Glomerular visceral epithelial cell (primary cell): Measurements from ENCODE around the gene MTHFD1.

Experiments used
- DNase-seq: peaks from one replicate; pipeline ENCODE4 v3.0.0-alpha.2; 2016; ENCODE audit errors: extremely low spot score

Gene MTHFD1

DNA sequence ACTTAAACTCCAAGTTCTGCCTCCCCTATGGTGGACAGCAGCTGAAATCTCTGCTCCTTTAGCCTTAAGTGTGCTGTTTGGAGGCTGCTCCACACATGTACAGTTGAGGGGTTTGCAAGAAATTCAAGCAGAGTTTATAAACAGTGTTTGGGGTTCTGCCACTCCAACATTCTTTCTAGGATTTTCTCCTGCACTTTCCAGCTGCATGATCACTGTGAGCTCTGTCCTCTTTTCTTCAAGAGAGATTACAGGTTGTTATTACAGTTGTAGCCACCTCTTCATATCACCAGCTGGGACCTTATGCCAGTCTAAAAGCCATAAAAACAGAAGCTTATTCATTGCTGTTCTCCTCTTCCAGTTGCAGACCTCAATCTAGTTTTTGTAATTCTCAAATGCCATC is 107.1 kb downstream of the MTHFD1 start:
- no peak for DNase-seq

DNA sequence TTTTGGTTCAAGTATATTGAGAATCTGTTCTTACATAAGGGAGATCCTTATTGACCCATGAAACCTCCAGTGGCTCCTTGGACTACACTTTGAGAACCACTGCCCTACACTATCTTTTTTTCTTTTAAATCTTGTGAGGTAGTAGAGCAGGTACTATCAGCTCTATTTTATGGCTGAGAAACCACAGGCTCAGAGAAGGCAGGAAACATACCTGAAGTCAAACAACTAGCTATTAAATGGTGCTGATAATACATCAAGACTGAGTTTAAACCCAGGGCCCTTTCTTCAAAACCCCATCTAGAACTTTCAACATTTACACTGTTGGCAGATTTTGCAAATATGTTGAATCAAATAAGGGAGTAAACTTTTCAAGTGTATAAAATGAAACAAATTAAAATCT is 108.6 kb downstream of the MTHFD1 start:
- no peak for DNase-seq

DNA sequence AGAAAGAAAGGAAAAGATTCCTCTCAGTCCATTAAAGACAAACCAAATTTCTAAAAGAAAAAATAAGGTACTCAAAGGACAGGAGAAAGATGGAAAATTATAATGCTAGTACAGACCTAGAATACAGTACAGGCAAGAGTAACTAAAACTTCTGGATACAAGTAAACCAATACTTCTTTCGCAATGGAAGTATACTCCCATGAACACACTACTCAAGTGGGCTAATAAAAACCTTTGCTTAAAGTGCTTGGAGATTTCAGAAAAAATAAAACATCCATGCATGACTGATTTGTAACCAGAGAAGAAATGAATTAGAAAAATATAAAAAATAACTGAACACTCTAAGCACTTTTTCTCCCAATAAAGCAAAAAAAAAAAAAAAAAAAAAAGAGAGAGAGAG is 111.9 kb downstream of the MTHFD1 start:
- no peak for DNase-seq

DNA sequence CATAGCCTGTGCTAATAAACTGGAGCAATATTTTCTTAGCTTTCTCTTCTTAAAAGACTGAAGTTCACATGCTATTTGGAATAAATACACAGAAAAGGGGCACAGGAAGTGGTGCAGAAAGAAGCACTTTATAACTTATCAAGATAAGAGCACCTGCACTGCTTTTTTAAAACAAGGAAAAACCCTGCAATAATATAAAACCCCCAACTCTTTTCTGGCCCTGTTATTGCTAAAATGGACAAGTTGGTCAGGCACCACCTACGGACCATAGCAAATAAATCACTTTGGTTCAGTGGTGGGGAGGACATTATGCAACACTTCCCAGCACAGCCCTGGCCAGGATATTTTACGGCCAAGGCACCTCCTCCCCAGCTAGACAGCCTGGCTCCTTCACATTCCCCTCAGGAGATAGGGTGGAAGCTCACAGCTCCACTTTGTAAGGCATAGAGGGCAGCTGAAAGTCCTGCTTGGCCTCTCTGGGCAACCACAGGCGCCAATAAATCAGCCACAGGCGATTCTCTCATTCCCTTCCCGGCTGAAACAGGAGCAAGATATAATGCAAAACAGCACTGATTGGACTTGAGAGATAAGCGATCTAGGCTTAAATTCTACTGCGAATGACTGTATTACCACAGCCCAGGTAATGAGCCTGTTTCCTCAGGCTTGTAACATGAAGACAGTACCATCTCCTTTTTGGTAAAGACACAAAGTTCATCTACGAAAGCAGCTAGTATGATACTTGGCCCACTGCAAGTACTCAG is 113.4 kb downstream of the MTHFD1 start:
- DNase-seq = peak; percentile 71

DNA sequence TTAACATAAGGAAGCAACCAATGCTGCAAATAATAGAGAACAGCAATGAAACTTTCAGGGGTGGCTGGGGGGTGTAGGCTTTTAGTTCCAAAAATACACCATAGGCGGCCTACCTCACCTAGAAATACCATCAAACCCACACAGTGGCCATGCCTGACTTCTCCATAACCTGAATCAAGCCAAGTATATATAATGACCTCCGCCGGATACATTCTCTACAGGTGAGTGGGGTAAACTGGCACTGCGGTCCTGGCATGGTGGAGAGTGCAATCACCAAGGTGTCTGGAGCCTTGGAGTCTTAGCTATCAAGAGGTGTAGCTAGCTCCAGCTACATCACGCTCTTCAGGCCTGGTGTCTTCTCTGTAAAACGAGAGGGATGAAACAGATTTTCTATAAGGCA is 114.3 kb downstream of the MTHFD1 start:
- peak; percentile 11 for DNase-seq

DNA sequence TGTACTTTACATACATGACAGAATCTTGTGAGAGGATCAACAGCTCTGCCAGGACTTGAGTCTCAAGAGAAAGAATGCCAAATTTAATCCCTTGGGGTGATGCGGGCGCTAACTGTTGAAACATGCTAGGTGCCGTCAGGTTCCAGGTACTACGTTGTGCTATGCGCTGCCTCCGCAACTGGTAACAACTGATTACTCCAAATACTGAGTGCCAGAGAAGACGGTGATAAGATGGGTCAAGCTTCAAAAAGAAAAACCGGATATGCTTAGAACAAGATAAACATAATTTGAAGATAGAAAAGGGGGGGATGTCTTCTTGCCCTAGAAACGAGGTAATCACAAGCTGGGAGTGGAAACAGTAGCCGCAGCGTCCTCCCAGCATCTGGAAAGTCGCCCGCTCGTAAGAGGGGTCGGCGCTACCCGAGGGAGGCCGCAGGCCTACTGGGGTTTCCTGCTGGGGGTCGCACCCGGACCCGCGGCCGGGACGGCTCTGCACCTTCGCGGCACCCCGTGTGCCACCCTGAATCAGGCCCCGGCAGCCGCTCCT is 114.8 kb downstream of the MTHFD1 start:
- peak; percentile 23 for DNase-seq

DNA sequence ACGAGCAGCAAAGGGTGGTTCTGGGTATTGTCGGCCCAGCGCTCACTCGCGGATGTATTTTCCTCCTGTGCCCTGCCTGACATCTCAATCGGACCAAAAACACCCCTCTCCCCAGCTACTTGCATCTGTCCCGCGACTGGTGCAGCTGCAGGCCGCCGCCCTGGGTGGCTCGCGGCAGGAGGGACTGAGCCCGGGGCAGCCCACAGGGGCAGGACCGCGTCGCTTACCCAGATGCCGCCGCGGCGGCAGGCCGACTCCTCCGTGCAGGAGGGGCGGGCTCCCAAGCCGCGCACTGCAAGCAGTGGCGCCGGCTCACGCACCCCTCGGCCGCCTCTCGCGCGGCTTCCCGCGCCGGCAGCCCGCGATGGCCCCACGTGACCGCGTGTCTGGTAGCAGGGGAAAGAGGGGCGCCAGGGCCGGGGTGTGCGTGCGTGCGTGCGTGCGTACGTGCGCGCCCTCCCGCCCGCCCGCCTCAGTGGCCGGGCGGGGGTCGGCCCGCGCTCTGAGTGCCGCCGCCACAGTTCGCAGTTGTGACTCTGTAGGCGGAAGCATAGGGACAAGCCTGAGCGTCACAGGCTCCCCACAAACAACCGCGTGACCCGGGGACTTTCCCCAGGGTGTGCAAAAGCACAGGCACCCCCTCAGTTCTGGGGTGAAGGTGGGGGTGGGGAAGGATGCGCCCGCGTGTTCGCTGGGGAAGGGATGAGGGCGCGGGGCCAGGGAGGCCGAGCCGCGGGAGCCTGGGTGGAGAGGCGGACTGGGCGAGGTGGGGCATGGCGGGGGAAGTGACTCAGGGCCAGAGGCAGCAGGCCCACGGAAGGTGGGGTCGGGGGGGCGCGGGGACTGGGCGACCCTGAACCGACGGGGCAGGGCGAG is 115.5 kb downstream of the MTHFD1 start, which contains the start of gene ZBTB25:
Gene ZBTB25, minus strand, starts transcription at position 405 of the 876 bp plus-strand sequence. CDS start 13,305 bp downstream, outside the sequence.
- peak; percentile 93 for DNase-seq

DNA sequence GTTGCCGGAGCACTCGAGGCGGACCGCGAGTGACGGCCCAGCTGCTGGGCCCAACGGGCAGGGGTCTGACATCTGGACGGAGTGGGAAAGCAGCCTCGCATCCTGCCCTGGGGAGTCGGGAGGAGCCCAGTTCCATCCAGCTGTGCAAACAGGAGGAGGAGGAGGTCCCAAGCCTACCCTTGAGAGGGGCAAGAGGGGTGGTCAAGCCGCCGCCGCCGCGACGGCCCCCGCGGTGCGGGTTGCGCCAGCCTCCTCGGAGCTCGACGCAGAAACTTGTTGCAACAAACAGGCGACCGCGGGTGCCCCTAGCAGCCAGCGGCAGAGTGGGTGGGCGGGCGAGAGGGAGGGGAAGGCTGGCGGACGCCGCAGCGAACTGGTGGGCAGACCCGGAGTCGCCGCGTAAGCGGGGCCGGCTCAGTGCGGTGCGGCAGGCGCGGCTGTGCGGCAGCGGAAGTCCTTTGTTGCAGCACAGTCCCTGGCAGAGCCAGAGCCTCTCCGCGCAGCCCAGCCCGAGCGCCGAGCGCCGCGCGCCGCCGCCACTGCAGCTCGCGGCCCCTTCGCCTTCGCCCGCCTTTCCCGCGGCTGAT is 116.2 kb downstream of the MTHFD1 start, which contains the start of gene ZBTB1:
Gene ZBTB1, plus strand, starts transcription at position 461 of the 587 bp plus-strand sequence. CDS start 16,735 bp downstream, outside the sequence.
- DNase-seq = peak; percentile 89

DNA sequence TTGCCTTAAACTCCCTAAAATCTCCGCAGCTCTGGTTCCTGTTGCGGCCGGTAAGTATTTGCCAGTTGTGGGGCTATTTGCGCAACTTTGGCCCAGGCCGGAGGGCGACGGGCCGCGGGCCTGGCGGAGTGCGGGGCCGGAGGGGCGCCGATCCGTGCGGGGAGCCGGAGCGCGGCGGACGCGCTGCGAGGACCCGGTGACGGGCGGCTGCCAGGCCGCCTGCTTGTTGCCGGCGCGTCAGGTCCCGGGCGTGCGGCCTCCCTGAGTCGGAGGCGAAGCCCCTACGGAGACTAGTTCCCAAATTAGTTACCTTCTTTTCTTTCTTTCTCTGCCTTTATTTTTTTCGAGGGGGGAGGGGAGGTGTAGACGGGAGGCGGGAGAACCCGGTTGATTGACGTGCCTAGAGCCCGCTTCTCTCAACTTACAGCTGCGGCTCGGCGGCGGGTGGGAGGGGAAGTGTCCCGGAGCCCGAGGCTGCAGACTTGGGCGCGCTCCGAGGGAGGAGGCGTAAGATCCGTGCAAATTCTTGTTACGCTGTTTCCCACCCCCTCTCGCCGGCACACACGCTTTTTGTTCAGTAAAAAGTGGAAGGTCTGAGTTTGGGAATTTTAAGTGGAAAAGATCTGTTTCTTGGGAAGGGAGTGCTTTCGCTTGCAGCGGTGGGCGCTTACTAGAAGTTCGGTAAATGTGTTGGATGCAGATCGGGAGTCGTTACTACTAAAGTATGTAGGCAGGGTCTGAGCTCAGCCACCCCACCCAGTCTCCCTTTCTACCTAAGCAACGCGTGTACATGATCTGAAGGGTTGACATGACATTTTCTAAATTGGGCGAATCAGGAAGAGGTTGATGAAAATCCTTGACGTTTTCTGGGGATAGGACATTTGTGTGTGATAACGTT is 117.0 kb downstream of the MTHFD1 start:
- DNase-seq = peak; percentile 87

DNA sequence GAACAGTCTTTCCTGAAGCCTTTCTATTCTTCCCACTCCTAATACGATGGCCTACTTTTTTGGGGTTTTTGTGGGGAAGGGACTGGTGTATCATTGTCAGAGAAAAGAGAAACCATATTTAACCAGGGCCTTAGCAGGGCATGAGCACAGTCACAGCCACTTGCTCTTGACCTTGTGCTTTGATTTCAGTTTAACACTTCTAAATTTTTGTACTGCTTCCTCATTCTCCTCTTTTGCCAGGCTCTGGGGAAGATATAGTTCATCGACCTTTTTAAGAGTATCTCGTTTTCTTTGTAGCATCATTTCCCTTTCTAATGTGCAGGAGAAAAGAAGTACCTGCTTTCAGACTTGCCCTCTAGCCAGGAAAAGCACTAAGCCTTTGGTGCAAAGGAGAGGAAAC is 118.6 kb downstream of the MTHFD1 start:
- DNase-seq = no peak

DNA sequence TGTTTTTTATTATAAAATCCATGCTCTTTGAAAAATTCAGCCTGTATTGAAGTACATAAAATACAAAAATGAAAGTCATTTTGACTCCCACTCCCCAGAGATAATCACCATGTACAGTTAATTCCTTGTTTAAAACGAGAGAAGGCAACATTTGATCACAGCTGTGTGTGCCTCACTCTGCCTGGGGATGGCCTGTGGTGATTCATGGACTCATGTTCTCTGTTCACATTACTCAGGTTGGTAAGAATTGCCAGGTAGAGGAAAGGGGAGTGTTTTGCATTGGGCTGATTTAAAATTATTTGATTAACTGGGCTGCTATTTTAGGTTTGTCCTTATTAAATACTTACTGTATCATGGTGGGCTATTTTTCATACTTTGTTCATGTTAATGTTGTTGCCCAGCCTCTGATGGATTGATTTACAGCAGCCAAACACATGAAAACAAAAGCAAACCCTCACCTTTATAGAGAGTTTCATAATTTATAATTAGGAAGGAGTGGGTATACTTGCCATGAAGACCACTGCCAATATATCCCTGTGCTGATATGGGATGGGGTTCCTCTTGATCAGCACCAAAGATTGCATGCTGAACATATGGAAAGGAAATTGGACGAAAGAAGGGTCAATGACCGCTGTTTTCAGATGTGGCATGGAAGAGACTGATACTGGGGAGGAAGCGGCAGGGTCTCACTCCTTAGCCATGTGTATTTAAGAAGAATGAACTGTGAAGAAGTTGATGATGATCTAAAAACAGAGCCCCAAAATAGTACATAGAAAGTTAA is 119.4 kb downstream of the MTHFD1 start:
- DNase-seq = peak; percentile 16

DNA sequence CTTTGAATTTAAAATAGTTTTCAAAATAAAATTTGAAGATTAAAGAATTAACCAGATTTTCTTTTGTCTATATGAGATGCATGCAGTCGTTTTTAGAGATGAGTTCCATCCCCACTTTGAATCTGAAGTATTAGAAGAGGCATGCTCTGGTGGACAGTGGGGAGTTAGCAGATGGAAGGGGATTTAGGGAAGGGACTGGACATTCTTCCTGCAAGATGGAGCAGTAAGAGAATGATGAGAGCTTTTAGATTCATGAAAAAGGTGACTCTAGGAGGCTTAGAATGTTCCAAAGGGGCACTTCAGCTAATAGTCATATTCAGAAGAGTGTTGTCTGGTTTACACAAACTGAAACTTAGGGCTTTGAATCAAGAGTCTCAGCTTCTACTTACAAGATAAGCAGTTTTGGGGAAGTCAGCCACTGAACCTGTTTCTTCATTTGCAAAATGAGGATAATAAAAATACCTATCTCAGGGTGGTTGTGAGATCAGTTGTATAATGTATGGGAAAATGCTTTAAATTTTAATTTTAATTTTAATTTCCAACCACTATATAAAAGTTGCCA is 120.1 kb downstream of the MTHFD1 start:
- no peak for DNase-seq

DNA sequence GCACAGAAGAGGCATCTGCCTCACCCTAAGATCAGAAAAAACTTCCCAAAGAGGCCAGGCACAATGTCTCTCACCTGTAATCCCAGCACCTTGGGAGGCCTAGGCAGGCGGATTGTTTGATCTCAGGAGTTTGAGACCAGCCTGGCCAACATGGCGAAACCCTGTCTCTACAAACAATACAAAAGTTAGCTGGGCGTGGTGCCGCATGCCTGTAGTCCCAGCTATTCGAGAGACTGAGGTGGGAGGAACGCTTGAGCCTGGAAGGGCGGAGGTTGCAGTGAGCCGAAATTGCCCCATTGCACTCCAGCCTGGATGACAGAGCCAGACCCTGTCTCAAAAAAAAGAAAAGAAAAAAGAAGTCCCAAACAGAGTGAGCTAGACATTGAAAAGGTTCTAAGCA is 120.9 kb downstream of the MTHFD1 start:
- no peak for DNase-seq
